ENCODE measurements around the gene TMOD2.

The TMOD2 gene

GRCh38 chr15:51735228-51736010, 16.0 kb upstream of the TMOD2 start:
- no peaks in the 10 kb centered on the region for H3K36me3 ChIP-seq (ENCODE audit: insufficient read depth, low read length)
- no peak overlapping the region for H2AFZ ChIP-seq (ENCODE audit: low read length)
- TF ChIP-seq EZH2phosphoT487 (IDR thresholded peaks at IDR 0.05; ENCODE audit: borderline replicate concordance), result no peak
- TF ChIP-seq, protein P1, sequence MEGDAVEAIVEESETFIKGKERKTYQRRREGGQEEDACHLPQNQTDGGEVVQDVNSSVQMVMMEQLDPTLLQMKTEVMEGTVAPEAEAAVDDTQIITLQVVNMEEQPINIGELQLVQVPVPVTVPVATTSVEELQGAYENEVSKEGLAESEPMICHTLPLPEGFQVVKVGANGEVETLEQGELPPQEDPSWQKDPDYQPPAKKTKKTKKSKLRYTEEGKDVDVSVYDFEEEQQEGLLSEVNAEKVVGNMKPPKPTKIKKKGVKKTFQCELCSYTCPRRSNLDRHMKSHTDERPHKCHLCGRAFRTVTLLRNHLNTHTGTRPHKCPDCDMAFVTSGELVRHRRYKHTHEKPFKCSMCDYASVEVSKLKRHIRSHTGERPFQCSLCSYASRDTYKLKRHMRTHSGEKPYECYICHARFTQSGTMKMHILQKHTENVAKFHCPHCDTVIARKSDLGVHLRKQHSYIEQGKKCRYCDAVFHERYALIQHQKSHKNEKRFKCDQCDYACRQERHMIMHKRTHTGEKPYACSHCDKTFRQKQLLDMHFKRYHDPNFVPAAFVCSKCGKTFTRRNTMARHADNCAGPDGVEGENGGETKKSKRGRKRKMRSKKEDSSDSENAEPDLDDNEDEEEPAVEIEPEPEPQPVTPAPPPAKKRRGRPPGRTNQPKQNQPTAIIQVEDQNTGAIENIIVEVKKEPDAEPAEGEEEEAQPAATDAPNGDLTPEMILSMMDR (conservative IDR thresholded peaks at IDR 0.05; ENCODE audit: low read length), result peak; percentile 68
- H3F3A ChIP-seq (ENCODE audit: low read depth), result 0 out of 2 replicates have a peak, but pooled peaks cover 2% of the 10 kb centered on the region
- H3K4me1 ChIP-seq (ENCODE audit: insufficient read depth, low read length, poor library complexity, severe bottlenecking), result peaks cover 73% of the 10 kb centered on the region
- H3K9me3 ChIP-seq (ENCODE audit: insufficient read depth, low read depth, low read length), result no peaks in the 10 kb centered on the region
- H3K9ac ChIP-seq (ENCODE audit: low read depth, low read length, poor library complexity, severe bottlenecking), result peak overlapping the region; percentile 82
- H3K4me3 ChIP-seq (ENCODE audit: low read length, poor library complexity, severe bottlenecking), result peak overlapping the region; percentile 80
- H3K79me2 ChIP-seq (ENCODE audit: insufficient read depth, low read length), result peaks cover 61% of the 10 kb centered on the region
- no peaks in the 10 kb centered on the region for H3K27me3 ChIP-seq (ENCODE audit: insufficient read depth, low read length, poor library complexity, severe bottlenecking)
- peaks cover 7% of the 10 kb centered on the region for H4K20me1 ChIP-seq (ENCODE audit: insufficient read depth, low read length, poor library complexity, severe bottlenecking)
- peak overlapping the region; percentile 80 for H3K4me2 ChIP-seq (ENCODE audit: low read depth, low read length, poor library complexity, severe bottlenecking)
- H3K9me2 ChIP-seq (replicated peaks; ENCODE audit: low read depth, low read length), result no peaks in the 10 kb centered on the region

DNA sequence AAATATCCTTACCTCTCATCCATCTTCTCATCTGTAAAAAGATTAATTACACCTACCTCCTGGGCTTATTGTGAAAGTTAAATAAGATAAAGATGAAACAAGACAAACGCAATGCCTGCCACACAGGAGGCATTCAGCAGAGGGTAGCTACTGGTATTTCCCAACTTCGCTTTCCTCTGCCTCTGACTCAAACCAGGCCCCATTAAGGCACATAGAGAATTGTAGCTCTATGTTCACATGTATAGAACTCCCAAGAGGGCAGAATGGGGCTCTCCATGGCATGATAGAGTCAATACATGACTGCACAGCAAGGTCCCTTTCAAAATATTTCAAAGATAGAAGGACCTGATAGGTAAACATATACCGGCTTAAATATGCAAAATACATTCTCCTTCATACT, 15.3 kb upstream of the TMOD2 start:
- Histone ChIP-seq H3K9me2 (replicated peaks; ENCODE audit: low read depth, low read length) (no peaks in the 10 kb centered on the region), H4K20me1 (ENCODE audit: insufficient read depth, low read length, poor library complexity, severe bottlenecking) (peaks cover 7% of the 10 kb centered on the region), H3K27me3 (ENCODE audit: insufficient read depth, low read length, poor library complexity, severe bottlenecking) (no peaks in the 10 kb centered on the region), H2AFZ (ENCODE audit: low read length) (no peak overlapping the region), H3K4me1 (ENCODE audit: insufficient read depth, low read length, poor library complexity, severe bottlenecking) (peaks cover 67% of the 10 kb centered on the region), H3K9me3 (ENCODE audit: insufficient read depth, low read depth, low read length) (no peaks in the 10 kb centered on the region), H3K4me2 (ENCODE audit: low read depth, low read length, poor library complexity, severe bottlenecking) (peak overlapping the region; percentile 80), H3F3A (ENCODE audit: low read depth) (0 out of 2 replicates have a peak, but pooled peaks cover 2% of the 10 kb centered on the region), H3K79me2 (ENCODE audit: insufficient read depth, low read length) (peaks cover 55% of the 10 kb centered on the region), H3K9ac (ENCODE audit: low read depth, low read length, poor library complexity, severe bottlenecking) (peak overlapping the region; percentile 82), H3K4me3 (ENCODE audit: low read length, poor library complexity, severe bottlenecking) (peak overlapping the region; percentile 80), H3K36me3 (ENCODE audit: insufficient read depth, low read length) (no peaks in the 10 kb centered on the region)
- TF ChIP-seq, protein P1 (conservative IDR thresholded peaks at IDR 0.05; ENCODE audit: low read length), result no peak
- no peak for TF ChIP-seq EZH2phosphoT487 (IDR thresholded peaks at IDR 0.05; ENCODE audit: borderline replicate concordance)

GRCh38 chr15:51736751-51737521, 14.5 kb upstream of the TMOD2 start:
- H4K20me1 ChIP-seq (ENCODE audit: insufficient read depth, low read length, poor library complexity, severe bottlenecking), result peaks cover 7% of the 10 kb centered on the region
- H3K79me2 ChIP-seq (ENCODE audit: insufficient read depth, low read length), result peaks cover 50% of the 10 kb centered on the region
- peak overlapping the region; percentile 80 for H3K4me2 ChIP-seq (ENCODE audit: low read depth, low read length, poor library complexity, severe bottlenecking)
- H3F3A ChIP-seq (ENCODE audit: low read depth), result 0 out of 2 replicates have a peak, but pooled peaks cover 2% of the 10 kb centered on the region
- H3K9ac ChIP-seq (ENCODE audit: low read depth, low read length, poor library complexity, severe bottlenecking), result peak overlapping the region; percentile 82
- TF ChIP-seq, protein P1 (conservative IDR thresholded peaks at IDR 0.05; ENCODE audit: low read length), result no peak
- TF ChIP-seq EZH2phosphoT487 (IDR thresholded peaks at IDR 0.05; ENCODE audit: borderline replicate concordance), result no peak
- H3K4me3 ChIP-seq (ENCODE audit: low read length, poor library complexity, severe bottlenecking), result peak overlapping the region; percentile 80
- H3K27me3 ChIP-seq (ENCODE audit: insufficient read depth, low read length, poor library complexity, severe bottlenecking), result no peaks in the 10 kb centered on the region
- H3K9me2 ChIP-seq (replicated peaks; ENCODE audit: low read depth, low read length), result no peaks in the 10 kb centered on the region
- H3K36me3 ChIP-seq (ENCODE audit: insufficient read depth, low read length), result no peaks in the 10 kb centered on the region
- H3K9me3 ChIP-seq (ENCODE audit: insufficient read depth, low read depth, low read length), result no peaks in the 10 kb centered on the region
- H3K4me1 ChIP-seq (ENCODE audit: insufficient read depth, low read length, poor library complexity, severe bottlenecking), result peaks cover 61% of the 10 kb centered on the region
- H2AFZ ChIP-seq (ENCODE audit: low read length), result peak overlapping the region; percentile 76; the same call in 1 of the 2 replicates

Measured in Loucy (cell line).